ENCODE measurements around the gene DPP6. TPM values are rescaled to one million over a fixed set of nuclear protein-coding genes. Genes with fewer than 3 reads are reported as not detected.

DPP6 gene
- total RNA-seq, 1 donor from 2014 or later: 1.2 TPM

- TF ChIP-seq CTCF (conservative IDR thresholded peaks at IDR 0.05; ENCODE audit: low read depth, low read length): no peak
- no peak for DNase-seq (ENCODE audit: low read depth)
- no peak overlapping the region for H3K4me3 ChIP-seq (ENCODE audit: low read depth, low read length)
These were observed 523.3 kb downstream of the DPP6 start for GRCh38 chr7:154575497-154575896.

- DNase-seq (ENCODE audit: low read depth): no peak
- no peak for TF ChIP-seq CTCF (conservative IDR thresholded peaks at IDR 0.05; ENCODE audit: low read depth, low read length)
These were observed 524.4 kb downstream of the DPP6 start for GRCh38 chr7:154576604-154577003.

GRCh38 chr7:154577141-154577873 lies 525.1 kb downstream of the DPP6 start:
- DNase-seq (ENCODE audit: low read depth): no peak
- no peak overlapping the region for H3K4me3 ChIP-seq (ENCODE audit: low read depth, low read length)
- no peak for TF ChIP-seq CTCF (conservative IDR thresholded peaks at IDR 0.05; ENCODE audit: low read depth, low read length)

More at GRCh38 chr7:154576604-154577003, 524.4 kb downstream of the DPP6 start:
- no peak overlapping the region for H3K4me3 ChIP-seq (ENCODE audit: low read depth, low read length)

- no peak overlapping the region for H3K4me3 ChIP-seq (ENCODE audit: low read depth, low read length)
- no peak for TF ChIP-seq CTCF (conservative IDR thresholded peaks at IDR 0.05; ENCODE audit: low read depth, low read length)
- DNase-seq (ENCODE audit: low read depth): no peak
These were observed 526.1 kb downstream of the DPP6 start for GRCh38 chr7:154578336-154578735.

GRCh38 chr7:154579711-154580110 lies 527.5 kb downstream of the DPP6 start:
- no peak for DNase-seq (ENCODE audit: low read depth)
- no peak overlapping the region for H3K4me3 ChIP-seq (ENCODE audit: low read depth, low read length)
- TF ChIP-seq CTCF (conservative IDR thresholded peaks at IDR 0.05; ENCODE audit: low read depth, low read length): no peak

GRCh38 chr7:154581251-154581890 lies 529.2 kb downstream of the DPP6 start:
- no peak for DNase-seq (ENCODE audit: low read depth)
- no peak overlapping the region for H3K4me3 ChIP-seq (ENCODE audit: low read depth, low read length)
- no peak for TF ChIP-seq CTCF (conservative IDR thresholded peaks at IDR 0.05; ENCODE audit: low read depth, low read length)
